ENCODE data around the gene ZNF276. TPM values are rescaled to one million over a fixed set of nuclear protein-coding genes. Genes with fewer than 3 reads are reported as not detected.
"Not testable (repeated sequence)": the region's sequence is repeated elsewhere in the genome, so short reads cannot be mapped to it uniquely, and the experiment has no call there.

The ZNF276 gene
- total RNA-seq, 4 donors from 2014 or later: 48.6 to 146 (median 68.8) TPM

- H3K27ac ChIP-seq: no peak overlapping the region
- no peak overlapping the region for H3K4me3 ChIP-seq
- H3K27me3 ChIP-seq: no peaks in the 10 kb centered on the region
- no peaks in the 10 kb centered on the region for H3K9me3 ChIP-seq
- TF ChIP-seq EP300 (IDR thresholded peaks at IDR 0.05) (no peak), CTCF (IDR thresholded peaks at IDR 0.05) (no peak), POLR2A (IDR thresholded peaks at IDR 0.05) (no peak)
- WGBS, 2 donors: 83% methylated on average over 18 to 28 of the region's 32 CpGs
- DNase-seq (ENCODE audit: low spot score in 2 of 2): no peak
- peaks cover 2 to 82% (median 10%) of the 10 kb centered on the region in 3 donors for H3K36me3 ChIP-seq
- no peaks in the 10 kb centered on the region for H3K4me1 ChIP-seq
Measured at GRCh38 chr16:89693931-89694783, 27.2 kb upstream of the ZNF276 start.

- not testable (repeated sequence) for H3K4me3 ChIP-seq; DNase-seq (ENCODE audit: low spot score in 2 of 2); H3K9me3 ChIP-seq; H3K27ac ChIP-seq; H3K27me3 ChIP-seq; H3K4me1 ChIP-seq
- H3K36me3 ChIP-seq: peaks cover 2 to 82% (median 10%) of the 10 kb centered on the region in 3 donors
- 81 to 88% methylated on average over 15 to 23 of the region's 23 CpGs for WGBS, 2 donors
Measured at GRCh38 chr16:89694784-89695085, 26.6 kb upstream of the ZNF276 start.

GRCh38 chr16:89695086-89695874, 26.1 kb upstream of the ZNF276 start:
- Histone ChIP-seq H3K9me3 (no peaks in the 10 kb centered on the region), H3K4me1 (peaks cover 0 to 9% (median 7%) of the 10 kb centered on the region in 4 donors), H3K27me3 (no peaks in the 10 kb centered on the region), H3K36me3 (peaks cover 2 to 79% (median 10%) of the 10 kb centered on the region in 3 donors), H3K4me3 (no peak overlapping the region), H3K27ac (no peak overlapping the region)
- TF ChIP-seq EP300 (IDR thresholded peaks at IDR 0.05) (no peak), CTCF (IDR thresholded peaks at IDR 0.05) (no peak), POLR2A (IDR thresholded peaks at IDR 0.05) (no peak)
- 77 to 80% methylated on average over 15 to 27 of the region's 31 CpGs for WGBS, 2 donors
- DNase-seq (ENCODE audit: low spot score in 2 of 2): no peak

- WGBS, 2 donors: 70 to 78% methylated on average over 13 to 25 of the region's 25 CpGs
- Histone ChIP-seq H3K27ac (no peak overlapping the region), H3K36me3 (peaks cover 2 to 71% (median 10%) of the 10 kb centered on the region in 3 donors), H3K4me3 (no peak overlapping the region), H3K4me1 (peaks cover 0 to 17% (median 13%) of the 10 kb centered on the region in 4 donors), H3K9me3 (no peaks in the 10 kb centered on the region), H3K27me3 (no peaks in the 10 kb centered on the region)
- DNase-seq (ENCODE audit: low spot score in 2 of 2): no peak
- no peak for TF ChIP-seq CTCF (IDR thresholded peaks at IDR 0.05)
- no peak for TF ChIP-seq POLR2A (IDR thresholded peaks at IDR 0.05)
- TF ChIP-seq EP300 (IDR thresholded peaks at IDR 0.05): no peak
Measured at GRCh38 chr16:89695875-89696669, 25.3 kb upstream of the ZNF276 start.

- Histone ChIP-seq H3K9me3 (no peaks in the 10 kb centered on the region), H3K4me1 (peaks cover 0 to 20% (median 14%) of the 10 kb centered on the region in 4 donors), H3K4me3 (no peak overlapping the region), H3K27me3 (no peaks in the 10 kb centered on the region), H3K36me3 (peaks cover 0 to 65% (median 10%) of the 10 kb centered on the region in 3 donors), H3K27ac (no peak overlapping the region)
- TF ChIP-seq EP300 (IDR thresholded peaks at IDR 0.05) (no peak), CTCF (IDR thresholded peaks at IDR 0.05) (no peak), POLR2A (IDR thresholded peaks at IDR 0.05) (no peak)
- DNase-seq (ENCODE audit: low spot score in 2 of 2): no peak
- WGBS, 2 donors: 54 to 63% methylated on average over 13 to 17 of the region's 18 CpGs
Measured at GRCh38 chr16:89696670-89697128, 24.6 kb upstream of the ZNF276 start.
